H54 (cell line): ENCODE results near the gene VANGL2.

Experiments
- DNase-seq: peaks from one replicate; pipeline ENCODE4 v3.0.0; 2011; ENCODE audit warnings: low spot score, mixed read lengths; ENCODE audit not compliant: insufficient read length
- FAIRE-seq: peaks from 3 replicates; lab custom pipeline; 2011; peaks lifted over from hg19 to GRCh38; lab: Jason Lieb, UNC
- POLR2A ChIP-seq: IDR thresholded peaks from 2 replicates; pipeline ENCODE4 v1.6.1; 2011; ENCODE audit warnings: low read depth, mild to moderate bottlenecking, low read length

VANGL2 gene

GRCh38 chr1:160455153-160455517, 54.8 kb downstream of the VANGL2 start:
- DNase-seq (no peak), FAIRE-seq (no peak)
- TF ChIP-seq POLR2A, result no peak

GRCh38 chr1:160459056-160459455, 58.7 kb downstream of the VANGL2 start:
- no peak for DNase-seq
- no peak for FAIRE-seq
- no peak for TF ChIP-seq POLR2A

- FAIRE-seq (no peak), DNase-seq (no peak)
- TF ChIP-seq POLR2A, result no peak
Measured at GRCh38 chr1:160459687-160460086, 59.3 kb downstream of the VANGL2 start.

GRCh38 chr1:160460214-160460642, 59.9 kb downstream of the VANGL2 start:
- DNase-seq (no peak), FAIRE-seq (no peak)
- TF ChIP-seq POLR2A, result no peak

- FAIRE-seq (no peak), DNase-seq (no peak)
- TF ChIP-seq POLR2A, result no peak
Measured at GRCh38 chr1:160460683-160461287, 60.4 kb downstream of the VANGL2 start.

GRCh38 chr1:160465123-160465522, 64.8 kb downstream of the VANGL2 start:
- no peak for DNase-seq
- TF ChIP-seq POLR2A, result no peak
- FAIRE-seq, result no peak

- no peak for FAIRE-seq
- TF ChIP-seq POLR2A, result no peak
- no peak for DNase-seq
Measured at GRCh38 chr1:160466961-160467360, 66.6 kb downstream of the VANGL2 start.

- no peak for TF ChIP-seq POLR2A
- FAIRE-seq, result no peak
- DNase-seq, result no peak
Measured at GRCh38 chr1:160467576-160467975, 67.2 kb downstream of the VANGL2 start.

- FAIRE-seq, result no peak
- no peak for TF ChIP-seq POLR2A
- DNase-seq, result no peak
Measured at GRCh38 chr1:160471253-160471652, 70.9 kb downstream of the VANGL2 start.

- FAIRE-seq (no peak), DNase-seq (no peak)
- no peak for TF ChIP-seq POLR2A
Measured at GRCh38 chr1:160472112-160472511, 71.7 kb downstream of the VANGL2 start.

- TF ChIP-seq POLR2A, result no peak
- FAIRE-seq, result no peak
- DNase-seq, result no peak
Measured at GRCh38 chr1:160474392-160475242, 74.3 kb downstream of the VANGL2 start.
